Activated T-helper 2 cell treated with anti-CD3 and anti-CD28 coated beads, Interferon-gamma antibody, Interleukin-2, Interleukin-4, amounts not matched to agents 10 μg/mL and 5 μg/mL and 100 μg/mL, durations not matched to agents 14 hours and 24 hours and 36 hours (primary cell): ENCODE measurements around the gene LHX2. TPM values are rescaled to one million over a fixed set of nuclear protein-coding genes. Genes with fewer than 3 reads are reported as not detected.
A peak's percentile ranks its signal among the peaks of the same experiment; 100 is the strongest.
"Not testable (repeated sequence)": the region's sequence is repeated elsewhere in the genome, so short reads cannot be mapped to it uniquely, and the experiment has no call there.

Source experiments
- DNase-seq: peaks from one replicate; pipeline ENCODE4 v3.0.0; 2021; ENCODE audit warnings: low spot score
- H3K27ac Mint-ChIP-seq: one replicate; pipeline ENCODE4 v1.8.0; 2021; ENCODE audit warnings: mixed read lengths
- H3K27me3 Mint-ChIP-seq: one replicate; pipeline ENCODE4 v1.8.0; 2021; ENCODE audit warnings: low read depth, mixed read lengths
- H3K36me3 Mint-ChIP-seq: one replicate; pipeline ENCODE4 v1.8.0; 2021; ENCODE audit warnings: low read depth, mixed read lengths
- H3K4me1 Mint-ChIP-seq: one replicate; pipeline ENCODE4 v1.8.0; 2021; ENCODE audit warnings: low read depth, mixed read lengths
- H3K4me3 Mint-ChIP-seq: one replicate; pipeline ENCODE4 v1.8.0; 2021; ENCODE audit warnings: low read depth, mild to moderate bottlenecking, moderate library complexity, mixed read lengths
- H3K9me3 Mint-ChIP-seq: one replicate; pipeline ENCODE4 v1.8.0; 2021; ENCODE audit warnings: mixed read lengths
- intact Hi-C: fragments of 100-400 bp; cut with micrococcal nuclease; formaldehyde crosslinking; loops from one replicate; pipeline ENCODE4 v1.15.1; 2023
- total RNA-seq: library from RNA; stranded (reverse); gene quantifications from 2 replicates; pipeline ENCODE4 v1.2.3, GENCODE V29; 2022

LHX2 gene
- total RNA-seq, 1 donor from 2014 or later = not detected

DNA sequence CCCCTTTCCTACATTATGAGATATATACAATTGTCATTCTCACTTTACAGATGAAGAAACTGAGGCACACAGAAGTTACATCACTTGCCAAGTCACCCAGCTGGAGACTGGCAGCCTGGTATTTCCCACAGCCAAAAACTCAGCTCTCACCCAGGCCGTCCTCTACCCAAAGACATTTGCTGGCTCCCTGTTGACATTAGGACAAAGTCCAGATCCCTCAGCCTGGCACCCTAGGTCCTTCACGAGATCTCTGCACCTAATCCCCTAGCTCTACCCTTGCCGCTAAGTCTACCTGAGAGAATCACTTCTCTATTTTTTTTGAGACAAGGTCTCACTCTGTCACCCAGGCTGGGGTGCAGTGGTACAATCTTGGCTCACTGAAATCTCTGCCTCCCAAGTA is 26.8 kb upstream of the LHX2 start:
- H3K4me3 Mint-ChIP-seq = no peak overlapping the region
- no peaks in the 10 kb centered on the region for H3K36me3 Mint-ChIP-seq
- peaks cover 19% of the 10 kb centered on the region for H3K27me3 Mint-ChIP-seq
- no peak overlapping the region for H3K27ac Mint-ChIP-seq
- no peak for DNase-seq
- intact Hi-C loops = no loop called here
- H3K9me3 Mint-ChIP-seq = no peaks in the 10 kb centered on the region
- no peaks in the 10 kb centered on the region for H3K4me1 Mint-ChIP-seq

DNA sequence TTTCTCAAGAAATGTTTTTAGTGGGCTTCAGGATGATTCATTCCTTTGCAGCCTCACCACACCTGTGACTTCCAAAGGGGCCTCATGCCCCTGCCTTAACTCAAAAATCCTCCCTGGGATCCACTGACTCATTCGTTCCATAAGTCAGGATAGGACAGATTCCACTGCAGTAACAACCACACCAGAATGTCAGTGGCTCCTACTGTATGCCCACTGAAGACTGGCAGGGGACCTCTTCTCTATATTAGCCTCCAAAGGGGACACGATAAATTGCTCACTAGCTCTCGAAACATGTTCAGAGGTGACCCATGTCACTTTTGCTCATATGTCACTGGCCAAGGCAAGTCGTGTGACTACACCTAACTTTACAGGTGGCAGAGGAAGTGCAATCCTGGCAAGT is 25.7 kb upstream of the LHX2 start:
- no peaks in the 10 kb centered on the region for H3K4me1 Mint-ChIP-seq
- DNase-seq = no peak
- intact Hi-C loops = no loop called here
- no peak overlapping the region for H3K4me3 Mint-ChIP-seq
- H3K27ac Mint-ChIP-seq = no peak overlapping the region
- H3K9me3 Mint-ChIP-seq = no peaks in the 10 kb centered on the region
- peaks cover 25% of the 10 kb centered on the region for H3K27me3 Mint-ChIP-seq
- H3K36me3 Mint-ChIP-seq = no peaks in the 10 kb centered on the region

DNA sequence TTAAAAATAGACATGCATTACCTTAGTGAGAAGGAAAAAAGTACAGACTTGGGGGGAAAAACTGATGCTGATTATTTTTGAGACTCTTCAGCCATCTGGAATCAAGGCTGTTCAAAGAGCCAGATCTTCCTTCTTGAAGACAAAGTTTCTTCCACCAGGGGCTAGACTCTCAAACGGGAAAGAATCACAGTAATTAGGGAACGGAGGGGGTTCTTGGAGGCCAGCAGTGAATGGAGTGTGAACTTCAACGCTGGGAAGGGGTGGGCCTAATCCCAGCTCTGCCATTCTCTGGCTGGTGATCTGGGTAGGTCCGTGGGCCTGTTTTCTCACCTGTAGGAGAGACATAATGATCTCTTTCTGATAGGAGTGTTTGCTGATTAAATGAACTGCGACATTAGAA is 21.1 kb upstream of the LHX2 start:
- H3K27ac Mint-ChIP-seq = no peak overlapping the region
- no peak for DNase-seq
- intact Hi-C loops = loop anchor here (10.0 kb wide), 2 partner anchors 66 to 346 kb away; no protein-coding TSS in a partner anchor
- no peaks in the 10 kb centered on the region for H3K4me1 Mint-ChIP-seq
- peaks cover 35% of the 10 kb centered on the region for H3K27me3 Mint-ChIP-seq
- no peaks in the 10 kb centered on the region for H3K36me3 Mint-ChIP-seq
- no peaks in the 10 kb centered on the region for H3K9me3 Mint-ChIP-seq
- no peak overlapping the region for H3K4me3 Mint-ChIP-seq

DNA sequence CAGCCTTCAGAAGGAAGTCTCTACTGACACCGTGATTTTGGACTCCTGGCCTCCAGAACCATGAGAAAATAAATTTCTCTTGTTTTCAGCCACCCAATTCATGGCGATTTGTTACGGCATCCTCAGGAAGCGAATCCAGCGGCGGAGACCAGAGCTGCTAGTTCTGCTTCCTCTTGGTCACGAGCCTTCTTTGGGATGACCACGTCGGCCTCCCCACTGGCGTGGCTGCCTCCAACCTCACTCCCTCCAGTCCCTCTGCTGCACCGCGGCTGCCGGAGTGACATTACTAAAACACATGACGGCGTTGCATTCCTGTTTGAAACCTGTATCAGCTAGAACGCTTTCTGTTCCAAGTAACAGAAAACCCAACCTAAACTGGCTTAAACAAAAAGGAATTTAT is 18.9 kb upstream of the LHX2 start:
- peaks cover 46% of the 10 kb centered on the region for H3K27me3 Mint-ChIP-seq
- H3K4me3 Mint-ChIP-seq = not testable (repeated sequence)

DNA sequence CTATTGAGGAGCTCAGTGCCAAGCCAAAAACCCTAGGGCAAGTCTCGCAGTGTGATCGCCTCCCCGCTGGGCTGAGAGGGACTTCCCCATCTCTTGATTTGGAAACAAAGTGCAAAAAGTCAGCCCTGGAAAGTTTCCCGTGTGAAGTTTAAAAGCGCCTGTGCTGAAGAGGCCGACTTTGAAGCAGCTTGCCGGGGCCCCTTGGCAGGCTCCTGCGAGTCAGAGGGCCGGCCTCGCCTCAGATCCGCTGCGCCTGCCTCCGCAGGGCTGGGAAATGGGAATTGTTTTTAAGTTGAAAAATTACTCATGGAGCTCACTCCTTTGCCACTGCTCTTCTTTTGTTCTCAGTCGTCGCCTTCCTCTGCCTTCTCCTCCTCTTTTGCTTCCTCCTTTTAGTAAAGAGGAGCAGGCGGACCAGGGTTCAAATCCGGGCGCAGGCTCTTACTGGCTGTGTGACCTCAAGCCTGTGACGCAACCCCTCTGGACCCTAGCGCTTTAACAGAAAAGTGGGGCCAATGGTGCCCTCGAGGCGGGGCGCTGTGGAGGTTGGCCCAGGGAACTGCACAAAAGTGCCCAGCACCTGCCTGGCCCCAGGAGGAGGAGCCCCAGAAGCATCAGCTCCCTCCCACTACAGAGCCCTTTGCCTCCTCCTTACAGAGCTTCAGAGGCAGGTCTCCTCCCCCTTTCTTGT is 14.7 kb upstream of the LHX2 start:
- DNase-seq = no peak
- H3K36me3 Mint-ChIP-seq = peaks cover 4% of the 10 kb centered on the region
- H3K4me3 Mint-ChIP-seq = no peak overlapping the region
- H3K27me3 Mint-ChIP-seq = peaks cover 66% of the 10 kb centered on the region
- peaks cover 20% of the 10 kb centered on the region for H3K4me1 Mint-ChIP-seq
- no peak overlapping the region for H3K27ac Mint-ChIP-seq
- no peaks in the 10 kb centered on the region for H3K9me3 Mint-ChIP-seq
- intact Hi-C loops = loop anchor here (10.0 kb wide), 2 partner anchors 72 to 352 kb away; no protein-coding TSS in a partner anchor

More for the DNA sequence above, 18.9 kb upstream of the LHX2 start:
- H3K9me3 Mint-ChIP-seq, H3K36me3 Mint-ChIP-seq, DNase-seq, H3K4me1 Mint-ChIP-seq, H3K27ac Mint-ChIP-seq: not testable (repeated sequence)
- intact Hi-C loops = loop anchor here (10.0 kb wide), 2 partner anchors 68 to 348 kb away; no protein-coding TSS in a partner anchor

DNA sequence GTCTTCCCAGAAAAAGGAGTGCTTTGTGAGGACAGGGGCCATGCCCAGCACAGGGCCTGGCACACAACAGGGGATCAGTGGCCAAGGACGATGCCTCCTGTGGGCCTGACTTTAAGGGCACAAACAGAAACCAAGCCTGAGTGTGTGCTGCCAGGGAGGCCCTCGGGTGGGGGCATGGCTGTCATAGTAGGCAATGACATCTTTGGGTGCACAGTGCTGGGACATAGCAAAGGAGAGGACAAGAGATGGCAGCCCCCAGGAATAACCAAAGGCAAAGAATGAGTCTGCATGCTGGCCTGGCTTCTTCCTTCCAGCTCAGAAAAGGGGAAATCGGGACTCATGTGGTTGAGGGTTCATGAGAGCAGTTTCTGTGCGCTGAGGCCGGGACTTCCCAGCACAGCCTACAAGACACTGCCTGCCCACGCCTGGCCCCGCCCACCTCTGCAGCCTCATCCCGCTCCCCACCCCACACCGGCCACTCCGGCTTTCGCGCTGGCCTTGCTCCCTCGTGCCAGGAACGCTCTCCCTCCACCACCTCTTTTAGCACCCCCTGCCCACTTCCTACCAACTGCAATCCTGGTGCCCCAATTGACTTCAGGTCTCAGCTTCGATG is 13.8 kb upstream of the LHX2 start:
- intact Hi-C loops = loop anchor here (10.0 kb wide), 2 partner anchors 73 to 353 kb away; no protein-coding TSS in a partner anchor
- H3K27me3 Mint-ChIP-seq = peaks cover 74% of the 10 kb centered on the region
- H3K4me3 Mint-ChIP-seq = peak overlapping the region; percentile 11
- H3K27ac Mint-ChIP-seq = no peak overlapping the region
- no peaks in the 10 kb centered on the region for H3K9me3 Mint-ChIP-seq
- H3K36me3 Mint-ChIP-seq = peaks cover 4% of the 10 kb centered on the region
- peaks cover 20% of the 10 kb centered on the region for H3K4me1 Mint-ChIP-seq
- DNase-seq = no peak

DNA sequence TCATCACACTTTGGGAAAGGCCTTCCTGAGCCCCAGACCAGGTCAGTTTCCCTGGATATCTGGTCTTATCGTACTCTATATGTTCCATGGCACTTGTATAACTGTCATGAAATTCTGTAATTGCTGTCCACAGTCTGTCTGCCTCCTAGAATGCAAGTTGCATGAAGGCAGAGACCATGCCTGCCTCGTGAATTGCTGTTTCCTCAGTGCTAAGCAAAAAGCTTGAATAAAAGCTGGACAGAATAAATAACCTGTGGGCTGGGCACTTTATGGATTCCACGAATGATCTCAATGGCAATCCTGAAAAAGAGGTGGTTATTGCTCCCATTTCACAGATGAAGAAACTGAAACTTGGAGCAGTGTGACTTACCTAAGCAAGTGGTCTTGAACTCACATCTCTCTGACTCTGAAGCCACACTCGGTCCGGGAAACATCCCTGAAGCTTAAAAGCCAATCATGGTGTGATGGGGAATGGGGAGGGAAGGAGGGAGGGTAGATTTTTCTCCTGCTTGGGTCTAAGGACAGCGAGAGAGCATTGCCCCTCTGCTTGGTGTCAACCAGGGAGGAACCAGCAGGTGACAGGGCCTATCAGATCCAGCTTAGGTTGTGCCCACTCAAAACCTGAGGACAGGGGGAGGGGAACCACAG is 13.2 kb upstream of the LHX2 start:
- DNase-seq = no peak
- intact Hi-C loops = loop anchor here (10.0 kb wide), 2 partner anchors 74 to 354 kb away; no protein-coding TSS in a partner anchor
- H3K27me3 Mint-ChIP-seq = peaks cover 80% of the 10 kb centered on the region
- peaks cover 20% of the 10 kb centered on the region for H3K4me1 Mint-ChIP-seq
- H3K27ac Mint-ChIP-seq = no peak overlapping the region
- H3K36me3 Mint-ChIP-seq = peaks cover 4% of the 10 kb centered on the region
- no peaks in the 10 kb centered on the region for H3K9me3 Mint-ChIP-seq
- H3K4me3 Mint-ChIP-seq = no peak overlapping the region

DNA sequence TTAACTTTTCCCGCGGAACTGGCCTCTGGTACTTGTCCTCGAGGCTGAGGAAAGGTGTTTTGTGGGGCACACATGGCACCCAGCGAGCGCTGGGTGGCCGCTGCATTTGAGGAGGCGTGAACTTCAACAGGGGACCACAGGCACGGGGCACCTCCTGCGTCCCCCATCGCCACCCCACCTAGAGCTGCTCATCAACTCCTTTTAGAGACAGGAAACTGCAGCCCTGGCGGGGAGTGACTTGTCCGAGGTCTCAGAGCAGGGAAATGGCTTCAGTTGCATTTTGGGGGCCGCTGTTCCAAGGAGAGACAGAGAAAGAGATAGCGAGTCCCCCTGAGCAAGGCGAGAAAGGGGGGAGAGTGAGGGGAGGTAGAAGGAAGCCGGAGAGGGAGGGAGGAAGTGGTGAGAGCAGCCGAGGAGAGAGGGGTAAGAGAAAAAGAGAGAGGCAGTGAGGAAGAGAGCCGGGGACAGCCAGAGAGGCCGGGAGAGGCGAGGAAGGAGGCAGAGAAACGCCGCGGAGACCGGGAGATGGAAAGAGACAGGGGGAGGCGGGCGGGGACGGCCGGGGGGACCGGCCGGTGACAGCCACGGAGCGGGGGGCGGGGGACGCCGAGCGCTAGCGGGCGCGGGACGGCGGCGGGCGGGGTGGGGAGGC is 12.5 kb upstream of the LHX2 start:
- H3K9me3 Mint-ChIP-seq = no peaks in the 10 kb centered on the region
- H3K4me1 Mint-ChIP-seq = peaks cover 20% of the 10 kb centered on the region
- peaks cover 4% of the 10 kb centered on the region for H3K36me3 Mint-ChIP-seq
- no peak for DNase-seq
- H3K27me3 Mint-ChIP-seq = peaks cover 84% of the 10 kb centered on the region
- peak overlapping the region; percentile 14 for H3K27ac Mint-ChIP-seq
- H3K4me3 Mint-ChIP-seq = peak overlapping the region; percentile 63
- intact Hi-C loops = loop anchor here (10.0 kb wide), 2 partner anchors 74 to 354 kb away; no protein-coding TSS in a partner anchor

DNA sequence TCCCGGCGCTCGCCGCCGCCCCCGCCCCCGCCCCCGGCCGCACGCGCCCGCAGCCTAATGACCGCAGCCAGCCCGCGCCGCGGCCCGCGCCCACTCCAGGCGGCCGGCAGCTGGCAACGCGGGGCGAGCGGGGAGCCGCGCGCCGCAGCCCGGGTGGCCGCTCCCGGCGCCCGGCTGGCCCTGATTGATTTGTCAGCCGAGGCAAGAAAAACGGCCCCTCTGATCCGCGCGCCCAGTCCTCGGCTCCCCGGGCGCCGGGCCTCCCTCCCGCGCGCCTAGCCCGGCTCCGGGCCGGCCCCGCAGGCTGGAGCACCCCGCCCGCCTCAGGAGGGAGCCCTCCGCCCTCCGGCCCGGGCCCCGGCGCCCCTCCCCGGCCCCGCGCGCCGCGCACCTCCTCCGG is 11.9 kb upstream of the LHX2 start:
- DNase-seq = no peak
- H3K9me3 Mint-ChIP-seq = no peaks in the 10 kb centered on the region
- H3K4me3 Mint-ChIP-seq = no peak overlapping the region
- peaks cover 4% of the 10 kb centered on the region for H3K36me3 Mint-ChIP-seq
- peaks cover 84% of the 10 kb centered on the region for H3K27me3 Mint-ChIP-seq
- intact Hi-C loops = loop anchor here (5.0 to 10.0 kb wide), 3 partner anchors 75 to 457 kb away; no protein-coding TSS in a partner anchor
- H3K27ac Mint-ChIP-seq = no peak overlapping the region
- H3K4me1 Mint-ChIP-seq = peaks cover 20% of the 10 kb centered on the region

DNA sequence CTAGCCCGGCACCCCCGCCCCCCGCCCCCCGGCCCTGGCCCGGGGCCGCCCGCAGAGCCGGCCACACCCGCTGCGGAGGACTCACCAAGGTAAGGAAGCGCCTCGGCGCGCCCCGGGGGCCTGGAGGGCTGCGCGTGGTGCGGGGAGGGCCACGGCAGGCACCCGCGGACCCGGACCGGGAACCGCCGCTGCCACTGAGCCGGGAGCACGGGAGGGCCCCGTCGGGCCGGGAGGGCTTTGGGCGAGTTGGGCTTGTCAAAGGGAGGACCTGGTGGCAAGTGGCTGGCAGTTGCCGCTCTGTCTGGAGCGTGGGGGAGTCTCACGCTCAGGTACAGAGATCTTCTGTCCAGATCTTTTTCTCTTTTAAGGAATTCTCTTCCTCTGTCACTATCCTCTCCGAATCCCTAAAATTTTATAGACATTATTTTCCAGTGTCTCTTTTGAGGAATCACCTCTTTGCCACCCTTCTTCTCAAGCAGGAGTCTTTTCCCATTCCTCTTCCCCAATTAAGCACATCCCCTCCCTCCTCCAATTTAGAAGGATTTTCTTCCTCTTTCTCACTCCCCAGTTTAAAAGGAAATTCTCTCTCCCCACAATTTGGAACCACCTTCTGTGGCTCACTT is 11.3 kb upstream of the LHX2 start:
- H3K27ac Mint-ChIP-seq = no peak overlapping the region
- intact Hi-C loops = loop anchor here (5.0 kb wide), 1 partner anchor 458 kb away; no protein-coding TSS in a partner anchor
- peaks cover 86% of the 10 kb centered on the region for H3K27me3 Mint-ChIP-seq

DNA sequence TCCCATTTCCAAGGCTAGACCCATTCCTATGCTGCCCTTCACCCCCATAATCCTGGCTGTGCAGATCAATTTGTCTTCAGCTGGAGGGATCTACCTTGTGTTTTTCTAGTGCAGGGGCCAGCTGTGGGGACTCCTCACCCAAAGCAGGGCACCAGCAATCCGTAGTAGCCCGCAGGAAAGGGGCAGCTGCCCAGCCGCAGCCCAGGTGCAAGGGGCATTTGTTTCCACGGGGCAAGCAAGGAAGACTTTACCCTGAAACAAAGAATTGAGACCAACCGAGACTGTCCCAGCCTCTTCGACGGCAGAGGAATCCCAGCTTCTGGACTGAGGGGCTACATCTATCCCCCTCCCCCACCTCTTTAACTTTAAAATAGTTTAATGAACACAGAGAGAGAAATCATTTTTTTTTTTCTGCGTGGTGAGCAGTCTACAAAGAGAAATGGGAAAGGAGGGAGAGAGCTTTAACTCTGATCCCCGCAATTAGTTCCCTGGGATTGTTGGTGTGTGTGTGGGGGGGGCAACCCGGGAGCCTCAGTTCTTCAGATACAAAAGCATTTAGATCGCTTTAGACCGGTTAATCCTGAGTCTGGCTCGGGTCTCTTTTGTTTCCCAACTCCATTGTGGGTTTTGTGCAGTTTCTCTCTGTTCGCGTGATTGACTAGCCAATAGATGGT is 10.6 kb upstream of the LHX2 start:
- H3K4me1 Mint-ChIP-seq = peaks cover 20% of the 10 kb centered on the region
- peak overlapping the region; percentile 37 for H3K4me3 Mint-ChIP-seq
- H3K36me3 Mint-ChIP-seq = peaks cover 4% of the 10 kb centered on the region
- no peaks in the 10 kb centered on the region for H3K9me3 Mint-ChIP-seq
- H3K27me3 Mint-ChIP-seq = peaks cover 86% of the 10 kb centered on the region
- no peak for DNase-seq
- intact Hi-C loops = loop anchor here (5.0 kb wide), 1 partner anchor 459 kb away; no protein-coding TSS in a partner anchor
- H3K27ac Mint-ChIP-seq = no peak overlapping the region

More for the DNA sequence above, 11.3 kb upstream of the LHX2 start:
- H3K4me1 Mint-ChIP-seq = peaks cover 20% of the 10 kb centered on the region
- H3K9me3 Mint-ChIP-seq = no peaks in the 10 kb centered on the region
- peaks cover 4% of the 10 kb centered on the region for H3K36me3 Mint-ChIP-seq
- H3K4me3 Mint-ChIP-seq = peak overlapping the region; percentile 37
- no peak for DNase-seq

DNA sequence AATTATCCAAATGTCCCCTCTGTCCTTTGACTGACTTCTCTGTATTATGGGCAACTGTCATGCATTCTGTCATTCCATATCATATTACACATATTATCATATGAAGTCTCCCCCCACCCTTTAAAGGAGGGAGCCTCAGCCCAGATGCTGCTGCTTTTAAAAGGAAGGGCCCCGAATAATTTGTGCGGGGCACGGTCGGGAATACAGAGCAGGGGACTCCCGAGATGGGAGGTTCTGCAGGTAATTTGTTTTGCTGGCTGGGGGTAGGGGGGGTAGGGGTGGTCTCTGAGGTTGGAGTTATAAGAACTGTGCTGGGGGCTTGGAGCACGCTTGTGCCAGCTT is 10.1 kb upstream of the LHX2 start:
- Mint-ChIP-seq H3K27me3 (peaks cover 86% of the 10 kb centered on the region), H3K4me1 (peaks cover 18% of the 10 kb centered on the region), H3K27ac (no peak overlapping the region), H3K9me3 (no peaks in the 10 kb centered on the region), H3K36me3 (peaks cover 4% of the 10 kb centered on the region), H3K4me3 (no peak overlapping the region)
- intact Hi-C loops = loop anchor here (5.0 kb wide), 1 partner anchor 459 kb away; no protein-coding TSS in a partner anchor
- no peak for DNase-seq
